ENCODE data around the gene ZXDC. TPM values are rescaled to one million over a fixed set of nuclear protein-coding genes. Genes with fewer than 3 reads are reported as not detected.

The ZXDC gene
- polyA plus RNA-seq, 1 donor (not counting 4 experiments of a cell fraction or from before 2014, with no cell fraction given) = 10.7 TPM

DNA sequence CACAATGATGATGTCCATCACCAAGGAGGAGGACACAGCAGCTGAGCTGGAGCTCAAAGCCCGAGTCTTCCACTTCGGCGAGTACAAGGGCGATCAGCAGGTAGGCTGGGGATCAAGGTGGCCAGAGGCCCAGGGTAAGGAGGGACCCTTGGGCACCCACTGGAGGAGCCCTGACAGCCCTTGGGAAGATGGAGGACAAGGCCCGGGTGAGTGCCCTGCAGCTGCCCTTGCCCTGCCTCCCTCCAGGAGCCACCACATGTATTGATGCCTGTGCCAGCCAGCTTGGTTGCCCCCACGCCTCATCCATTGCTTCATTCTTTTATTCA lies 42.6 kb downstream of the ZXDC start:
- Histone ChIP-seq H3K27ac (ENCODE audit: control insufficient read depth, insufficient read depth, low read length) (no peak overlapping the region), H3K4me1 (ENCODE audit: control insufficient read depth, extremely low read depth, insufficient read depth, low read length) (no peaks in the 10 kb centered on the region), H3K9me3 (ENCODE audit: control insufficient read depth, low read depth, low read length) (no peaks in the 10 kb centered on the region), H3K9me1 (ENCODE audit: control insufficient read depth, extremely low read depth, insufficient read depth, low read length) (no peaks in the 10 kb centered on the region), H3K9ac (ENCODE audit: control insufficient read depth, extremely low read depth, insufficient read depth, low read length) (no peak overlapping the region), H3K79me2 (ENCODE audit: control insufficient read depth, insufficient read depth, low read length) (no peaks in the 10 kb centered on the region), H3K27me3 (ENCODE audit: control insufficient read depth, extremely low read depth, insufficient read depth, low read length) (no peaks in the 10 kb centered on the region), H4K20me1 (ENCODE audit: control insufficient read depth, extremely low read depth, insufficient read depth, low read length) (no peaks in the 10 kb centered on the region), H2AFZ (ENCODE audit: control insufficient read depth, low read length) (no peak overlapping the region), H3K36me3 (ENCODE audit: control insufficient read depth in 2 of 2, extremely low read depth in 1 of 2, insufficient read depth in 2 of 2, low read length in 2 of 2) (peaks cover 5 to 7% of the 10 kb centered on the region in 2 experiments), H3K4me3 (ENCODE audit: control insufficient read depth in 2 of 3, extremely low read depth in 1 of 3, insufficient read depth in 2 of 3, low read depth in 1 of 3, low read length in 3 of 3) (no peak overlapping the region), H3K4me2 (ENCODE audit: control insufficient read depth, extremely low read depth, insufficient read depth, low read depth, low read length) (no peak overlapping the region)
- FAIRE-seq (no peak), DNase-seq (ENCODE audit: low read depth, low spot score) (no peak)
- dilution Hi-C loops (cut with MboI; ENCODE audit: extremely low pct_ligation_motif_present, low sequenced_read_pairs) = no loop called here
- TF ChIP-seq, protein P1, sequence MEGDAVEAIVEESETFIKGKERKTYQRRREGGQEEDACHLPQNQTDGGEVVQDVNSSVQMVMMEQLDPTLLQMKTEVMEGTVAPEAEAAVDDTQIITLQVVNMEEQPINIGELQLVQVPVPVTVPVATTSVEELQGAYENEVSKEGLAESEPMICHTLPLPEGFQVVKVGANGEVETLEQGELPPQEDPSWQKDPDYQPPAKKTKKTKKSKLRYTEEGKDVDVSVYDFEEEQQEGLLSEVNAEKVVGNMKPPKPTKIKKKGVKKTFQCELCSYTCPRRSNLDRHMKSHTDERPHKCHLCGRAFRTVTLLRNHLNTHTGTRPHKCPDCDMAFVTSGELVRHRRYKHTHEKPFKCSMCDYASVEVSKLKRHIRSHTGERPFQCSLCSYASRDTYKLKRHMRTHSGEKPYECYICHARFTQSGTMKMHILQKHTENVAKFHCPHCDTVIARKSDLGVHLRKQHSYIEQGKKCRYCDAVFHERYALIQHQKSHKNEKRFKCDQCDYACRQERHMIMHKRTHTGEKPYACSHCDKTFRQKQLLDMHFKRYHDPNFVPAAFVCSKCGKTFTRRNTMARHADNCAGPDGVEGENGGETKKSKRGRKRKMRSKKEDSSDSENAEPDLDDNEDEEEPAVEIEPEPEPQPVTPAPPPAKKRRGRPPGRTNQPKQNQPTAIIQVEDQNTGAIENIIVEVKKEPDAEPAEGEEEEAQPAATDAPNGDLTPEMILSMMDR (optimal IDR thresholded peaks at IDR 0.05 in 1 of 3, IDR thresholded peaks at IDR 0.05 in 1 of 3, conservative IDR thresholded peaks at IDR 0.05 in 1 of 3; ENCODE audit: extremely low read depth in 1 of 3, insufficient read depth in 2 of 3, low read length in 3 of 3) = no peak
- no peak for TF ChIP-seq EZH2 (IDR thresholded peaks at IDR 0.05; ENCODE audit: low read length)

DNA sequence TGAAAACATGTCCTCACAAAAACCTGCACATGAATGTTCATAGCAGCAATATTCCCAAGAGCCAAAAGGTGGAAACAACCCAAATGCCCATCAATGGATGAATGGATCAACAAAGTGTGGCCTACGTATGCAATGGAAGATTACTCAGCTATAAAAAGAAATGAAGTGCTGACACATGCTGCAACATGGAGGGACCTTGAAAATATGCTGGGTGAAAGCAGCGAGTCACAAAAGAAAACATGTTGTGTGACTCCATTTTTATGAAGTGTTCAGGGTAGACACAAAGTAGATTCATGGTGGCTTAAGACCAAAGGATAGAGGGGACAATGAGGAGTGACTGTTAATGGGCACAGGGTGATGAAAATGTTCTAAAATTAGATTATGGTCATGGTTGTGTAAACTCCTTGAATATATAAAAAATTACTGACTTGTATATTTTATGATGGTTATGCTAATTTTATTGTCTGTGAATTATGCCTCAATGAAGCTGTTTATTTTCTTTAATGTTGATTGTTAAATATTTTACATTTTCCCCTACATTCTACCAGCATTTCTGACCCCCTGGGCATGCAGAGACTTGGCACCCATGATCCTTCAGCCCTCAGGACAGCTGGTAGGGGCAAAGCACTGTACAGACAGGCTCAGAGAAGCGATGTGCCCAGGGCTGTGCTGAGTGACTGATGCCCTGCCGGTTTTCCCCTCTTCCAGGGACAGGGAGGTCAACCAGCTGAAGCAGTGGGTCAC lies 43.2 kb downstream of the ZXDC start:
- H3K36me3 ChIP-seq (ENCODE audit: control insufficient read depth in 2 of 2, extremely low read depth in 1 of 2, insufficient read depth in 2 of 2, low read length in 2 of 2) = peaks cover 2 to 5% of the 10 kb centered on the region in 2 experiments
- TF ChIP-seq EZH2 (IDR thresholded peaks at IDR 0.05; ENCODE audit: low read length) = no peak
- TF ChIP-seq, protein P1 (optimal IDR thresholded peaks at IDR 0.05 in 1 of 3, IDR thresholded peaks at IDR 0.05 in 1 of 3, conservative IDR thresholded peaks at IDR 0.05 in 1 of 3; ENCODE audit: extremely low read depth in 1 of 3, insufficient read depth in 2 of 3, low read length in 3 of 3) = no peak
- no peak overlapping the region for H2AFZ ChIP-seq (ENCODE audit: control insufficient read depth, low read length)
- no peaks in the 10 kb centered on the region for H3K9me1 ChIP-seq (ENCODE audit: control insufficient read depth, extremely low read depth, insufficient read depth, low read length)
- no peak for FAIRE-seq
- H4K20me1 ChIP-seq (ENCODE audit: control insufficient read depth, extremely low read depth, insufficient read depth, low read length) = no peaks in the 10 kb centered on the region
- no peaks in the 10 kb centered on the region for H3K4me1 ChIP-seq (ENCODE audit: control insufficient read depth, extremely low read depth, insufficient read depth, low read length)
- no peak overlapping the region for H3K9ac ChIP-seq (ENCODE audit: control insufficient read depth, extremely low read depth, insufficient read depth, low read length)
- DNase-seq (ENCODE audit: low read depth, low spot score) = no peak
- H3K4me3 ChIP-seq (ENCODE audit: control insufficient read depth in 2 of 3, extremely low read depth in 1 of 3, insufficient read depth in 2 of 3, low read depth in 1 of 3, low read length in 3 of 3) = no peak overlapping the region
- no peaks in the 10 kb centered on the region for H3K79me2 ChIP-seq (ENCODE audit: control insufficient read depth, insufficient read depth, low read length)
- H3K9me3 ChIP-seq (ENCODE audit: control insufficient read depth, low read depth, low read length) = no peaks in the 10 kb centered on the region
- H3K27ac ChIP-seq (ENCODE audit: control insufficient read depth, insufficient read depth, low read length) = no peak overlapping the region
- no peaks in the 10 kb centered on the region for H3K27me3 ChIP-seq (ENCODE audit: control insufficient read depth, extremely low read depth, insufficient read depth, low read length)
- dilution Hi-C loops (cut with MboI; ENCODE audit: extremely low pct_ligation_motif_present, low sequenced_read_pairs) = no loop called here
- no peak overlapping the region for H3K4me2 ChIP-seq (ENCODE audit: control insufficient read depth, extremely low read depth, insufficient read depth, low read depth, low read length)

All from keratinocyte (primary cell).